Measurements from ENCODE around the gene PEA15. TPM values are rescaled to one million over a fixed set of nuclear protein-coding genes. Genes with fewer than 3 reads are reported as not detected.

Gene PEA15
- total and polyA plus RNA-seq, 9 of the 15 experiments (the other 6 are each of a cell fraction or from before 2014, with no cell fraction given), result 8.2 to 175 (median 35.4) TPM

DNA sequence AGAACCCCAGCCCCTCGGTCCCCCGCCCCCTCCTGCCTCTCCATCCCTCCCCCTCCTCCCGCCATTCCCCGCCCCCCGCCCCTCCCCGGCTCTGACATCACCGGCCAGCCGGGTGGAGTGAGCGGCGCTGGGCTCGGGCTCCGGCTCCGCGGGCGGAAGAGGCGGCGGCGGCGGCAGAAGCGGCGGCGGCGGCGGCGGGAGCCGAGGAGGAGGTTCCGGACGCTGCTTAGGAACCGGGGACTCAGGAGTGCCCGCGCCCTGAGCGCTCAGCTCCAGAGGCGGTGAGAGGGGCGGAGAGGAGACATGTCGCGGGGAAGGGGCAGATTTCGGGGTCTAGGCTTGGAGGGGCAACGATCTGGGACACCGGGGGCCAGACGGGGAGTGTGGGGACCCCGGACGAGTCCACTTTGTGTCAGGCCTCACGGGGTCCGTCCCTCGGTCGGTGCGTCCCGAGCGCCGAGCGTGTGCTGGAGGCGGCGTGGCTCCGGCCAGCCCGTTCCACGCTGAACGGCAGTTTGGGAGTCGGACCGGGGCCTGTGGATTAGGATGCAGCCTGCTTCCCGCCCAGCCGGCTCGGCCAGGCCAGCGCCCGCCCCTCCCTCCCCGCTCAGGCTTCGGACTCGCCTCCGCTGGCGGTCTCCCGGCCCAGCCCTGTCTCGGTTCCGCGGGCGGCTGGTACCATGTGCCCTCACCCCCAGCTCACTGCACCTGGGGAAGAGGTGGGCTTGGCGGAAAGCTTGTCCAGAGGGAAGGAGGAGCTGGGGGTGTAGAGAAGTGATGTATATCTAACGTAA is at the start of gene PEA15 (continued):
- TF ChIP-seq, protein P1, sequence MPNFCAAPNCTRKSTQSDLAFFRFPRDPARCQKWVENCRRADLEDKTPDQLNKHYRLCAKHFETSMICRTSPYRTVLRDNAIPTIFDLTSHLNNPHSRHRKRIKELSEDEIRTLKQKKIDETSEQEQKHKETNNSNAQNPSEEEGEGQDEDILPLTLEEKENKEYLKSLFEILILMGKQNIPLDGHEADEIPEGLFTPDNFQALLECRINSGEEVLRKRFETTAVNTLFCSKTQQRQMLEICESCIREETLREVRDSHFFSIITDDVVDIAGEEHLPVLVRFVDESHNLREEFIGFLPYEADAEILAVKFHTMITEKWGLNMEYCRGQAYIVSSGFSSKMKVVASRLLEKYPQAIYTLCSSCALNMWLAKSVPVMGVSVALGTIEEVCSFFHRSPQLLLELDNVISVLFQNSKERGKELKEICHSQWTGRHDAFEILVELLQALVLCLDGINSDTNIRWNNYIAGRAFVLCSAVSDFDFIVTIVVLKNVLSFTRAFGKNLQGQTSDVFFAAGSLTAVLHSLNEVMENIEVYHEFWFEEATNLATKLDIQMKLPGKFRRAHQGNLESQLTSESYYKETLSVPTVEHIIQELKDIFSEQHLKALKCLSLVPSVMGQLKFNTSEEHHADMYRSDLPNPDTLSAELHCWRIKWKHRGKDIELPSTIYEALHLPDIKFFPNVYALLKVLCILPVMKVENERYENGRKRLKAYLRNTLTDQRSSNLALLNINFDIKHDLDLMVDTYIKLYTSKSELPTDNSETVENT (CRISPR knock-in tag; IDR thresholded peaks at IDR 0.05), result no peak
- TF ChIP-seq U2AF1 (optimal IDR thresholded peaks at IDR 0.05; ENCODE audit: low read depth, low read length) (peak; percentile 23), SMAD4 (CRISPR knock-in tag; conservative IDR thresholded peaks at IDR 0.05) (peak; percentile 68), CHD1 (IDR thresholded peaks at IDR 0.05; ENCODE audit: low read length) (peak; percentile 75), STAG1 (CRISPR knock-in tag; IDR thresholded peaks at IDR 0.05; ENCODE audit: borderline replicate concordance) (no peak), EGR1 (conservative IDR thresholded peaks at IDR 0.05) (no peak), HNRNPLL (IDR thresholded peaks at IDR 0.05; ENCODE audit: low read depth, low read length, poor library complexity, severe bottlenecking) (peak; percentile 28), ZNF431 (CRISPR knock-in tag; IDR thresholded peaks at IDR 0.05) (0 out of 2 replicates have a peak, but pooled peaks have one; percentile 23), RBM34 (IDR thresholded peaks at IDR 0.05; ENCODE audit: borderline replicate concordance, insufficient read depth, low read length) (no peak), MTA2 (IDR thresholded peaks at IDR 0.05; ENCODE audit: low read depth) (peak; percentile 7; the same call in 1 of the 2 replicates)
- TF ChIP-seq, protein P2, sequence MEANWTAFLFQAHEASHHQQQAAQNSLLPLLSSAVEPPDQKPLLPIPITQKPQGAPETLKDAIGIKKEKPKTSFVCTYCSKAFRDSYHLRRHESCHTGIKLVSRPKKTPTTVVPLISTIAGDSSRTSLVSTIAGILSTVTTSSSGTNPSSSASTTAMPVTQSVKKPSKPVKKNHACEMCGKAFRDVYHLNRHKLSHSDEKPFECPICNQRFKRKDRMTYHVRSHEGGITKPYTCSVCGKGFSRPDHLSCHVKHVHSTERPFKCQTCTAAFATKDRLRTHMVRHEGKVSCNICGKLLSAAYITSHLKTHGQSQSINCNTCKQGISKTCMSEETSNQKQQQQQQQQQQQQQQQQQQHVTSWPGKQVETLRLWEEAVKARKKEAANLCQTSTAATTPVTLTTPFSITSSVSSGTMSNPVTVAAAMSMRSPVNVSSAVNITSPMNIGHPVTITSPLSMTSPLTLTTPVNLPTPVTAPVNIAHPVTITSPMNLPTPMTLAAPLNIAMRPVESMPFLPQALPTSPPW (CRISPR knock-in tag; IDR thresholded peaks at IDR 0.05), result peak; percentile 93
- TF ChIP-seq, protein P3, sequence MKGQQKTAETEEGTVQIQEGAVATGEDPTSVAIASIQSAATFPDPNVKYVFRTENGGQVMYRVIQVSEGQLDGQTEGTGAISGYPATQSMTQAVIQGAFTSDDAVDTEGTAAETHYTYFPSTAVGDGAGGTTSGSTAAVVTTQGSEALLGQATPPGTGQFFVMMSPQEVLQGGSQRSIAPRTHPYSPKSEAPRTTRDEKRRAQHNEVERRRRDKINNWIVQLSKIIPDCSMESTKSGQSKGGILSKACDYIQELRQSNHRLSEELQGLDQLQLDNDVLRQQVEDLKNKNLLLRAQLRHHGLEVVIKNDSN (CRISPR knock-in tag; IDR thresholded peaks at IDR 0.05), result no peak
- TF ChIP-seq, protein P4, sequence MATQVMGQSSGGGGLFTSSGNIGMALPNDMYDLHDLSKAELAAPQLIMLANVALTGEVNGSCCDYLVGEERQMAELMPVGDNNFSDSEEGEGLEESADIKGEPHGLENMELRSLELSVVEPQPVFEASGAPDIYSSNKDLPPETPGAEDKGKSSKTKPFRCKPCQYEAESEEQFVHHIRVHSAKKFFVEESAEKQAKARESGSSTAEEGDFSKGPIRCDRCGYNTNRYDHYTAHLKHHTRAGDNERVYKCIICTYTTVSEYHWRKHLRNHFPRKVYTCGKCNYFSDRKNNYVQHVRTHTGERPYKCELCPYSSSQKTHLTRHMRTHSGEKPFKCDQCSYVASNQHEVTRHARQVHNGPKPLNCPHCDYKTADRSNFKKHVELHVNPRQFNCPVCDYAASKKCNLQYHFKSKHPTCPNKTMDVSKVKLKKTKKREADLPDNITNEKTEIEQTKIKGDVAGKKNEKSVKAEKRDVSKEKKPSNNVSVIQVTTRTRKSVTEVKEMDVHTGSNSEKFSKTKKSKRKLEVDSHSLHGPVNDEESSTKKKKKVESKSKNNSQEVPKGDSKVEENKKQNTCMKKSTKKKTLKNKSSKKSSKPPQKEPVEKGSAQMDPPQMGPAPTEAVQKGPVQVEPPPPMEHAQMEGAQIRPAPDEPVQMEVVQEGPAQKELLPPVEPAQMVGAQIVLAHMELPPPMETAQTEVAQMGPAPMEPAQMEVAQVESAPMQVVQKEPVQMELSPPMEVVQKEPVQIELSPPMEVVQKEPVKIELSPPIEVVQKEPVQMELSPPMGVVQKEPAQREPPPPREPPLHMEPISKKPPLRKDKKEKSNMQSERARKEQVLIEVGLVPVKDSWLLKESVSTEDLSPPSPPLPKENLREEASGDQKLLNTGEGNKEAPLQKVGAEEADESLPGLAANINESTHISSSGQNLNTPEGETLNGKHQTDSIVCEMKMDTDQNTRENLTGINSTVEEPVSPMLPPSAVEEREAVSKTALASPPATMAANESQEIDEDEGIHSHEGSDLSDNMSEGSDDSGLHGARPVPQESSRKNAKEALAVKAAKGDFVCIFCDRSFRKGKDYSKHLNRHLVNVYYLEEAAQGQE (IDR thresholded peaks at IDR 0.05; ENCODE audit: borderline replicate concordance), result no peak
- TF ChIP-seq, protein P4 (CRISPR knock-in tag; IDR thresholded peaks at IDR 0.05; ENCODE audit: low read depth), result peak; percentile 42; the same call in 1 of the 2 replicates
